Measurements from ENCODE around the gene NFKBIB.

DNA sequence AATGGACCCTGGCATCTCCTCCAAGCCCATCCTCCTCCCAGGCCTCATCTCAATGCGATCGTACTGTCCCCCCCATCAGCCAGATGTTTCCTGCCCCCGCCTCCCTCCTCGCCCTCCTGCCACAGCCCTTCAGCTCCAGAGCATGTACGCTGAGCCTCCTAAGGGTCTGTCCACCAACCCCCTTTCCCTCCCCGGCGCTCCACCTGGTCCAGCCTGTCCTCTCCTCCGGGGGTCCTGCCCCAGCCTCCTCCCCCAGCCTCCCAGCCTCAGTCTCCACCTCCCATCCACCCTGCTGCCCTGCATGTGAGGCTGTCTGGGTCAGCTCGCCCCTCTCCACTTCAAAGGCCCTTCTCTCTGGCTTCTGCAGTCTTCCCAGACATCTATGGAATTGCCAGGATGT, 4.8 kb upstream of the NFKBIB start:
- TF ChIP-seq, protein P1, sequence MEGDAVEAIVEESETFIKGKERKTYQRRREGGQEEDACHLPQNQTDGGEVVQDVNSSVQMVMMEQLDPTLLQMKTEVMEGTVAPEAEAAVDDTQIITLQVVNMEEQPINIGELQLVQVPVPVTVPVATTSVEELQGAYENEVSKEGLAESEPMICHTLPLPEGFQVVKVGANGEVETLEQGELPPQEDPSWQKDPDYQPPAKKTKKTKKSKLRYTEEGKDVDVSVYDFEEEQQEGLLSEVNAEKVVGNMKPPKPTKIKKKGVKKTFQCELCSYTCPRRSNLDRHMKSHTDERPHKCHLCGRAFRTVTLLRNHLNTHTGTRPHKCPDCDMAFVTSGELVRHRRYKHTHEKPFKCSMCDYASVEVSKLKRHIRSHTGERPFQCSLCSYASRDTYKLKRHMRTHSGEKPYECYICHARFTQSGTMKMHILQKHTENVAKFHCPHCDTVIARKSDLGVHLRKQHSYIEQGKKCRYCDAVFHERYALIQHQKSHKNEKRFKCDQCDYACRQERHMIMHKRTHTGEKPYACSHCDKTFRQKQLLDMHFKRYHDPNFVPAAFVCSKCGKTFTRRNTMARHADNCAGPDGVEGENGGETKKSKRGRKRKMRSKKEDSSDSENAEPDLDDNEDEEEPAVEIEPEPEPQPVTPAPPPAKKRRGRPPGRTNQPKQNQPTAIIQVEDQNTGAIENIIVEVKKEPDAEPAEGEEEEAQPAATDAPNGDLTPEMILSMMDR (IDR thresholded peaks at IDR 0.05; ENCODE audit: low read depth, low read length), result no peak
- no peak for TF ChIP-seq POLR2A (IDR thresholded peaks at IDR 0.05; ENCODE audit: extremely low read depth, insufficient read length)
- TF ChIP-seq, protein P2, sequence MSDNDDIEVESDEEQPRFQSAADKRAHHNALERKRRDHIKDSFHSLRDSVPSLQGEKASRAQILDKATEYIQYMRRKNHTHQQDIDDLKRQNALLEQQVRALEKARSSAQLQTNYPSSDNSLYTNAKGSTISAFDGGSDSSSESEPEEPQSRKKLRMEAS (IDR thresholded peaks at IDR 0.05; ENCODE audit: low read depth, low read length), result no peak
